Lung (tissue), 12 donors: ENCODE results near the gene GPR162. TPM values are rescaled to one million over a fixed set of nuclear protein-coding genes. Genes with fewer than 3 reads are reported as not detected.
"Not testable (repeated sequence)": the region's sequence is repeated elsewhere in the genome, so short reads cannot be mapped to it uniquely, and the experiment has no call there.

Experiments used
- ATAC-seq: fragments of 200-7000 bp; cut with Tn5 transposase; one replicate; pipeline ENCODE4 v1.9.1; 2020; ENCODE audit warnings: moderate number of reproducible peaks; ENCODE audit not compliant: insufficient read depth, low FRiP score
- DNase-seq, 3 donors: peaks; one replicate each; pipeline ENCODE4 v3.0.0-alpha.2; 2013 to 2017
- H3K27ac ChIP-seq, 2 donors: one replicate each; pipeline ENCODE4 v1.5.1; 2013; ENCODE audit warnings: mild to moderate bottlenecking in 2 of 2, moderate library complexity in 2 of 2, control low read depth in 1 of 2, inconsistent platforms in 1 of 2, low read depth in 1 of 2, low read length in 1 of 2
- H3K27me3 ChIP-seq, 3 donors: one replicate each; pipeline ENCODE4 v1.5.1; 2013; ENCODE audit warnings: low read length in 2 of 3; ENCODE audit not compliant: control insufficient read depth in 3 of 3, insufficient read depth in 3 of 3
- H3K36me3 ChIP-seq, 4 donors: one replicate each; pipeline ENCODE4 v1.5.1; 2013; ENCODE audit warnings: low read length in 4 of 4, mild to moderate bottlenecking in 1 of 4, moderate library complexity in 1 of 4; ENCODE audit not compliant: control insufficient read depth in 4 of 4, insufficient read depth in 4 of 4
- H3K4me1 ChIP-seq, 5 donors: one replicate each; pipeline ENCODE4 v1.5.1; 2013; ENCODE audit warnings: low read length in 5 of 5, mild to moderate bottlenecking in 2 of 5, moderate library complexity in 1 of 5; ENCODE audit not compliant: control insufficient read depth in 5 of 5, insufficient read depth in 5 of 5
- H3K4me3 ChIP-seq: one replicate; pipeline ENCODE4 v1.5.1; 2013; ENCODE audit warnings: mild to moderate bottlenecking, control low read depth, moderate library complexity
- H3K9ac ChIP-seq, 2 donors: one replicate each; pipeline ENCODE4 v1.5.1; 2013; ENCODE audit warnings: low read length in 2 of 2, control low read depth in 1 of 2; ENCODE audit not compliant: insufficient read depth in 1 of 2
- H3K9me3 ChIP-seq, 4 donors: one replicate each; pipeline ENCODE4 v1.5.1; 2013; ENCODE audit warnings: low read length in 3 of 4, mild to moderate bottlenecking in 1 of 4, moderate library complexity in 1 of 4; ENCODE audit not compliant: control insufficient read depth in 4 of 4, insufficient read depth in 3 of 4
- CTCF ChIP-seq: IDR thresholded peaks from 2 replicates; pipeline ENCODE4 v1.5.1; 2012; ENCODE audit warnings: mild to moderate bottlenecking; ENCODE audit errors: control extremely low read depth, extremely low read depth
- WGBS, 2 donors: extraction: QIAGEN DNeasy Blood & Tissue Kit; methylation state at CpG; one replicate each; pipeline ENCODE4 v1.1.7; 2013; 5-methylcytosine and 5-hydroxymethylcytosine counted together
- polyA plus RNA-seq, 2 donors: library from polyadenylated mRNA; stranded (reverse); fragments of 200-250 nt; gene quantifications; one replicate each; pipeline ENCODE4 v1.2.1, GENCODE V29; 2013
- total RNA-seq, 2 donors: library from RNA; depleted of rRNA in 1 of 2; stranded (reverse); fragments of >200 nt in 1 of 2; gene quantifications; one replicate each; pipeline ENCODE4 v1.2.1, GENCODE V29; 2014 to 2021
- donor health status: control.
- donor health status: control.
- donor health status: Bipolar disorder and iron deficiency.
- donor health status: healthy.
- donor health status: DM: yes; HTN: yes; CAD: no.

Gene GPR162
- total and polyA plus RNA-seq, 4 donors: 22.8 to 36.0 (median 24.0) TPM

- ATAC-seq (no peak), DNase-seq (no peak)
- peak overlapping the region in 1 of 2 donors; percentile 35 for H3K27ac ChIP-seq
- TF ChIP-seq CTCF: no peak
- 65 to 72% methylated on average over 12 of the region's 12 CpGs for WGBS, 2 donors
- peaks cover 0 to 37% (median 12%) of the 10 kb centered on the region in 5 donors for H3K4me1 ChIP-seq
- H3K27me3 ChIP-seq: no peaks in the 10 kb centered on the region
- H3K9me3 ChIP-seq: no peaks in the 10 kb centered on the region
- H3K4me3 ChIP-seq: peak overlapping the region; percentile 64
- peaks cover 5 to 25% (median 18%) of the 10 kb centered on the region in 4 donors for H3K36me3 ChIP-seq
- peak overlapping the region in 1 of 2 donors; percentile 62 for H3K9ac ChIP-seq
Observed at GRCh38 chr12:6871052-6871957, 49.7 kb downstream of the GPR162 start.

GRCh38 chr12:6872073-6873048 is 50.7 kb downstream of the GPR162 start:
- TF ChIP-seq CTCF: peak; percentile 92
- ATAC-seq (peak; percentile 66), DNase-seq (peak; percentile 84 to 87 (median 87))
- no peaks in the 10 kb centered on the region for H3K27me3 ChIP-seq
- 2% methylated on average over 37 to 40 of the region's 40 CpGs for WGBS, 2 donors
- H3K9me3 ChIP-seq: no peaks in the 10 kb centered on the region
- peak overlapping the region; percentile 64 for H3K4me3 ChIP-seq
- peak overlapping the region; percentile 19 to 62 for H3K9ac ChIP-seq
- H3K36me3 ChIP-seq: peaks cover 5 to 25% (median 18%) of the 10 kb centered on the region in 4 donors
- H3K27ac ChIP-seq: peak overlapping the region; percentile 75 to 83
- H3K4me1 ChIP-seq: peaks cover 0 to 32% (median 12%) of the 10 kb centered on the region in 5 donors

- H3K4me1 ChIP-seq: peaks cover 0 to 29% (median 10%) of the 10 kb centered on the region in 5 donors
- DNase-seq (peak; percentile 98 to 99 (median 99)), ATAC-seq (peak; percentile 93)
- no peak for TF ChIP-seq CTCF
- WGBS, 2 donors: 0% methylated on average over 62 to 66 of the region's 66 CpGs
- H3K4me3 ChIP-seq: peak within 1 kb of the TSS; percentile 64
- H3K27me3 ChIP-seq: no peaks in the 10 kb centered on the region
- peak within 1 kb of the TSS; percentile 68 to 93 for H3K9ac ChIP-seq
- no peaks in the 10 kb centered on the region for H3K9me3 ChIP-seq
- H3K36me3 ChIP-seq: peaks cover 5 to 25% (median 18%) of the 10 kb centered on the region in 4 donors
- peak within 1 kb of the TSS; percentile 83 to 92 for H3K27ac ChIP-seq
Observed at GRCh38 chr12:6873094-6874014, 51.7 kb downstream of the GPR162 start, which contains the start of gene SPSB2. TSS of gene SPSB2 (minus strand) at chr12:6873303. CDS start at chr12:6872901, 402 bp downstream.

GRCh38 chr12:6874015-6874368 is 52.4 kb downstream of the GPR162 start:
- H3K9ac ChIP-seq: peak overlapping the region; percentile 68 to 93
- peak overlapping the region in 1 of 2 donors; percentile 92 for H3K27ac ChIP-seq
- not testable (repeated sequence) for H3K9me3 ChIP-seq, DNase-seq, ATAC-seq, H3K27me3 ChIP-seq
- H3K4me3 ChIP-seq: peak overlapping the region; percentile 64
- 43 to 47% methylated on average over 9 of the region's 9 CpGs for WGBS, 2 donors
- H3K4me1 ChIP-seq: peaks cover 0 to 23% (median 8%) of the 10 kb centered on the region in 5 donors
- peaks cover 5 to 24% (median 18%) of the 10 kb centered on the region in 4 donors for H3K36me3 ChIP-seq
